ENCODE data around the gene ARID1B. TPM values are rescaled to one million over a fixed set of nuclear protein-coding genes. Genes with fewer than 3 reads are reported as not detected.

ARID1B gene
- total and polyA plus RNA-seq, 9 of the 15 experiments (the other 6 are each of a cell fraction or from before 2014, with no cell fraction given), result 12.5 to 50.5 (median 25.8) TPM

DNA sequence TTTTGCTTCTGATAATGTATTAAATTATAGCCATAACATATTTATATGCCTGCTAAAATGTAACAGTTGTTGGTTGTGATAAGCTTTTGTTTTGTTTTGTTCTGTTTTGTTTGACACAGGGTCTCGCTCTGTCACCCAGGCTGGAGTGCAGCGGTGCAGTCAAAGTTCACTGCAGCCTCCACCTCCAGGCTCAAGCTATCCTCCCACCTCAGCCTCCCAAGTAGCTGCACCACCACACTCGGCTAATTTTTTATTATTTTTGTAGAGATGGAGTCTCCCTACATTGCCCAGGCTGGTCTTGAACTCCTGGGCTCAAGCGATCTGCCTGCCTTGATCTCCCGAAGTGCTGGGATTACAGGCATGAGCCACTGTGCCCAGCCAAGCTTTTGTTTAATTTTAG lies 157.8 kb downstream of the ARID1B start:
- no peaks in the 10 kb centered on the region for H3K9me3 ChIP-seq (replicated peaks; ENCODE audit: control insufficient read depth, insufficient read depth, low read depth, low read length)
- no peaks in the 10 kb centered on the region for H3K9me1 ChIP-seq (ENCODE audit: control insufficient read depth, insufficient read depth, low read length)
- FAIRE-seq (no peak), ATAC-seq (no peak), DNase-seq (ENCODE audit: extremely low read depth in 1 of 4, low spot score in 3 of 4) (no peak)
- 84% methylated on average over 5 of the region's 5 CpGs for WGBS (ENCODE audit: insufficient coverage, low coverage, missing lambda C conversion rate)
- in situ Hi-C loops (cut with MboI), result no loop called here
- H3K4me2 ChIP-seq (ENCODE audit: insufficient read depth, low read length), result no peak overlapping the region
- no peak overlapping the region for H3K27ac ChIP-seq (ENCODE audit: extremely low read depth, low read depth, low read length)
- peaks cover 4% of the 10 kb centered on the region; the same call in 1 of the 2 replicates for H4K20me1 ChIP-seq (replicated peaks; ENCODE audit: control insufficient read depth, insufficient read depth, low read length)
- ChIA-PET POLR2A (interaction anchor here (1.0 to 1.5 kb wide), 4 partner anchors 7 to 23 kb away, joined by 3 to 5 read pairs (median 3); no protein-coding TSS in a partner anchor), CTCF (ENCODE audit: low intra/inter-chr PET ratio) (no interaction called here)
- H3K27me3 ChIP-seq (ENCODE audit: control insufficient read depth in 2 of 2, insufficient read depth in 2 of 2, low read length in 2 of 2), result no peaks in the 10 kb centered on the region
- TF ChIP-seq ETS2 (tag; IDR thresholded peaks at IDR 0.05; ENCODE audit: borderline replicate concordance, poor library complexity, severe bottlenecking), result no peak
- no peak for TF ChIP-seq NEUROD1 (IDR thresholded peaks at IDR 0.05; ENCODE audit: borderline replicate concordance, low read depth, low read length, partially characterized antibody)
- TF ChIP-seq NKRF (IDR thresholded peaks at IDR 0.05; ENCODE audit: borderline replicate concordance), result no peak
- no peak for TF ChIP-seq MECOM (CRISPR knock-in tag; IDR thresholded peaks at IDR 0.05)
- no peak for TF ChIP-seq ZNF561 (CRISPR knock-in tag; conservative IDR thresholded peaks at IDR 0.05)
- TF ChIP-seq MCM5 (IDR thresholded peaks at IDR 0.05; ENCODE audit: low read depth), result no peak
- no peak for TF ChIP-seq PHTF2 (CRISPR knock-in tag; IDR thresholded peaks at IDR 0.05)
- TF ChIP-seq MEIS2 (IDR thresholded peaks at IDR 0.05; ENCODE audit: partially characterized antibody), result no peak
- no peak for TF ChIP-seq ESRRB (CRISPR knock-in tag; IDR thresholded peaks at IDR 0.05; ENCODE audit: borderline replicate concordance)
- no peak for TF ChIP-seq SMAD3 (CRISPR knock-in tag; conservative IDR thresholded peaks at IDR 0.05)
- TF ChIP-seq SNIP1 (IDR thresholded peaks at IDR 0.05; ENCODE audit: low read depth), result no peak
- TF ChIP-seq CBFA2T2 (conservative IDR thresholded peaks at IDR 0.05), result no peak
- no peak for TF ChIP-seq ZNF212 (CRISPR knock-in tag; IDR thresholded peaks at IDR 0.05)
- TF ChIP-seq TBL1XR1 (IDR thresholded peaks at IDR 0.05; ENCODE audit: low read length in 2 of 2), result no peak
- TF ChIP-seq FOXJ2 (tag; IDR thresholded peaks at IDR 0.05), result no peak
- no peak for TF ChIP-seq TOE1 (IDR thresholded peaks at IDR 0.05; ENCODE audit: borderline replicate concordance)
- TF ChIP-seq TOE1 (CRISPR knock-in tag; IDR thresholded peaks at IDR 0.05; ENCODE audit: borderline replicate concordance, low read depth), result no peak
- TF ChIP-seq RBM22 (IDR thresholded peaks at IDR 0.05; ENCODE audit: low read depth, low read length, poor library complexity, severe bottlenecking), result no peak
- no peak overlapping the region for H2AFZ ChIP-seq (ENCODE audit: low read depth, low read length)
- H3K4me3 ChIP-seq, result no peak overlapping the region
- no TSS peak for BruUV-seq (replicated peaks)
- intact Hi-C loops (cut with micrococcal nuclease), result no loop called here
- peaks cover 37% of the 10 kb centered on the region for H3K79me2 ChIP-seq (ENCODE audit: control insufficient read depth, insufficient read depth, low read length)
- peaks cover 6% of the 10 kb centered on the region; the same call in 2 of the 3 replicates for H3K36me3 ChIP-seq (ENCODE audit: control insufficient read depth, insufficient read depth, low read length)
- H3K9ac ChIP-seq (ENCODE audit: insufficient read depth in 1 of 2, low read depth in 2 of 2, low read length in 2 of 2), result no peak overlapping the region
- H3K4me1 ChIP-seq (replicated peaks in 1 of 2; ENCODE audit: control insufficient read depth in 2 of 2, insufficient read depth in 2 of 2, low read length in 2 of 2), result no peaks in the 10 kb centered on the region
